OCI-LY1 (cell line): ENCODE results near the gene EML5.

ENCODE experiments used
- EZH2 ChIP-seq: fragments of 200-600 bp; sonication (generic), shearing (Covaris generic); IDR thresholded peaks from 2 replicates; pipeline ENCODE4 v1.8.0; 2017; ENCODE audit warnings: borderline replicate concordance, mixed run types, mild to moderate bottlenecking, antibody characterized with exemption, low read length, moderate library complexity, mixed read lengths
- TF ChIP-seq, protein P1 (sequence below): fragments of 200-600 bp; sonication (generic), shearing (Covaris generic); IDR thresholded peaks from 2 replicates; pipeline ENCODE4 v1.5.1; 2017; ENCODE audit warnings: mild to moderate bottlenecking, antibody characterized with exemption, low read length, moderate library complexity, mixed read lengths

- TF ChIP-seq, protein P1, sequence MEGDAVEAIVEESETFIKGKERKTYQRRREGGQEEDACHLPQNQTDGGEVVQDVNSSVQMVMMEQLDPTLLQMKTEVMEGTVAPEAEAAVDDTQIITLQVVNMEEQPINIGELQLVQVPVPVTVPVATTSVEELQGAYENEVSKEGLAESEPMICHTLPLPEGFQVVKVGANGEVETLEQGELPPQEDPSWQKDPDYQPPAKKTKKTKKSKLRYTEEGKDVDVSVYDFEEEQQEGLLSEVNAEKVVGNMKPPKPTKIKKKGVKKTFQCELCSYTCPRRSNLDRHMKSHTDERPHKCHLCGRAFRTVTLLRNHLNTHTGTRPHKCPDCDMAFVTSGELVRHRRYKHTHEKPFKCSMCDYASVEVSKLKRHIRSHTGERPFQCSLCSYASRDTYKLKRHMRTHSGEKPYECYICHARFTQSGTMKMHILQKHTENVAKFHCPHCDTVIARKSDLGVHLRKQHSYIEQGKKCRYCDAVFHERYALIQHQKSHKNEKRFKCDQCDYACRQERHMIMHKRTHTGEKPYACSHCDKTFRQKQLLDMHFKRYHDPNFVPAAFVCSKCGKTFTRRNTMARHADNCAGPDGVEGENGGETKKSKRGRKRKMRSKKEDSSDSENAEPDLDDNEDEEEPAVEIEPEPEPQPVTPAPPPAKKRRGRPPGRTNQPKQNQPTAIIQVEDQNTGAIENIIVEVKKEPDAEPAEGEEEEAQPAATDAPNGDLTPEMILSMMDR, result peak; percentile 16; the same call in 1 of the 2 replicates
- no peak for TF ChIP-seq EZH2
These were observed 63.6 kb downstream of the EML5 start for GRCh38 chr14:88729159-88729558.
